Measurements from ENCODE around the gene CLIP4. TPM values are rescaled to one million over a fixed set of nuclear protein-coding genes. Genes with fewer than 3 reads are reported as not detected.

Gene CLIP4
- polyA plus RNA-seq, 4 donors = 13.0 to 22.4 (median 18.2) TPM

DNA sequence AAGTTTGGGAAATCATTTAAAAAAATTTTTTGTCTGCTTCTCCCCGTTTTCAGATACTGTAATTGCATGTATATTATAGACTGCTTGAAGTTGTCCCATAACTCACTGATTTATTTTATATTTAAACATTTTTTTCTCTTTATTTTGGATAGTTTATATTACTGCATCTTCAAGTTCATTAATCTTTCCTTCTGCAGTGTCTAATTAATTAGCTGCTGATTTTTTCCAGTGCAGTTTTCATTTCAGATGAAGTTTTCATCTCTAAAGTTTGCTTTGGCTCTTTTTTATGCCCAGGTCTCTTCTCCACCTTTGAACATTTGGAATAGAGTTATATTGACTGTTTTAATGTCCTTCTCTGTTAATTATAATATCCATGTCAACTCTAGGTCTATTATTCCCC lies 9.3 kb downstream of the CLIP4 start:
- no peak for DNase-seq (ENCODE audit: low read depth in 4 of 4, low spot score in 3 of 4)

- DNase-seq (ENCODE audit: low read depth in 4 of 4, low spot score in 3 of 4) = no peak
These were observed 14.5 kb downstream of the CLIP4 start for GRCh38 chr2:29129586-29130281.

DNA sequence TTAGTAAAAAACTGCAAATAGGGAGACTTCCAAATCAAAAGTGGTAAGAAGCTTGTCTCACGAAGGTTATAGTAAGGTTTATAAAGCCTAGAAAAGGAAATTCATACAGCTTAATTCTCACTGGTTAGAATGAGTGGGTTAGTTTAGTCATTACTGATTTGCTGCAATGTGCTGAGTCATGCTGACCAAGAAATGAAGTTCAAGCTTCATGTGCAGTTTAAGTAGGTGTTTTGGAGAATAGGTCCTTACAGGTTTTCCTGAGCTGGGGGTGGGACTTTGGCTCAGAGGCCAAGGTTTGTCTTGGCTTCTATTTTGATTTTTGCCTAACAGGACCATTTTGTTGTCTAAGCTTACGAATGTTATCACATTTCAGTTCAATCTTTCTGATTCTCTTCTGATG lies 15.1 kb downstream of the CLIP4 start:
- DNase-seq (ENCODE audit: low read depth in 4 of 4, low spot score in 3 of 4) = no peak

GRCh38 chr2:29134933-29135332 lies 19.7 kb downstream of the CLIP4 start:
- no peak for DNase-seq (ENCODE audit: low read depth in 4 of 4, low spot score in 3 of 4)

- DNase-seq (ENCODE audit: low read depth in 4 of 4, low spot score in 3 of 4) = no peak
These were observed 23.9 kb downstream of the CLIP4 start for GRCh38 chr2:29139152-29139551.

DNA sequence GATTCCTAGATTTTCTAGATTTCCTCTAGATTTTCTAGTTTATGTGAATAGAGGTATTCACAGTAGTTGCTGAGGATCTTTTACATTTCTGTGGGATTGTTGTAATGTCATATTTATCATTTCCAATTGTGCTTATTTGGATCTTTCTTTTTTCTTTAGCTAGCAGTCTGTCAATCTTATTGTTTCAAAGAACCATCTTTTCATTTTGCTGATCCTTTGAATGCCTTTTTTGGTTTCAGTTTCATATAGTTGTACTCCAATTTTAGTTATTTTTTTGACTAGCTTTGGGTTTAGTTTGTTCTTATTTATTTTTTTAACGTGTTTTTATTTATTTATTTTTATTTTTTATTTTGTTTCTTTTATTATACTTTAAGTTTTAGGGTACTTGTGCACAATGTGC lies 24.5 kb downstream of the CLIP4 start:
- DNase-seq (ENCODE audit: low read depth in 4 of 4, low spot score in 3 of 4) = no peak

DNA sequence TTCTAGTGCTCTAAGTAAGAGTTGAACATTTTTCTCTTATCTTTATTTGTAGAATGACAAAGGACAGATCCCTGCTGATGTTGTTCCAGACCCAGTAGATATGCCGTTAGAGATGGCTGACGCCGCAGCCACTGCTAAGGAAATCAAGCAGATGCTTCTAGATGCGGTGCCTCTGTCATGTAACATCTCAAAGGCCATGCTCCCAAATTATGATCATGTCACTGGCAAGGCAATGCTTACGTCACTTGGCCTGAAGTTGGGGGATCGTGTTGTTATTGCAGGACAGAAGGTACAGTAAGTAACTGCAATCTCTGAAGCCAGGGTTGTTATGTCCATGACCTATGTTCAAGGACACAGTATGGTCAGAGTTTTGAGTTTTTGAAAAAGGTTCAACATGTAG lies 28.4 kb downstream of the CLIP4 start:
- DNase-seq (ENCODE audit: low read depth in 4 of 4, low spot score in 3 of 4) = no peak

- DNase-seq (ENCODE audit: low read depth in 4 of 4, low spot score in 3 of 4) = no peak
These were observed 31.0 kb downstream of the CLIP4 start for GRCh38 chr2:29146197-29146596.

DNA sequence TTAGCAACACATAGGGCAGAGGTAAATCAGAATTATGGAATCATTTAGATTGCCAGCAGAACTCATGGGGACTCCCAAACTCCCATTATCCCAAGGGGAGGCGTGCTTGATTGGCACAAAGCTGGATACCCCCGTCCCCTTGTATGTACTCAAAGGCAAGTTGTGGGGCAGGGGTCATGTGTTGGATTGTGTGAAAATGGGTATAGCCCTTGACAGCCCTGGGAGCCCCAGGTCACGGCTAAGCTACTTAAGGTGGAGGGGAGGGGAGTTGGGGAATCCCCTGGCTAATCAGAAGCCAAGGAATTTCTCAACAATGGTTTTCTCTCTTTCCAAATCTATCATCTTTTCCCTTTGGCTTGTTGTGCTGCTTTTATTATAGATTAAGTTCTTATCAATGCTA lies 32.7 kb downstream of the CLIP4 start:
- no peak for DNase-seq (ENCODE audit: low read depth in 4 of 4, low spot score in 3 of 4)

- no peak for DNase-seq (ENCODE audit: low read depth in 4 of 4, low spot score in 3 of 4)
These were observed 39.4 kb downstream of the CLIP4 start for GRCh38 chr2:29154610-29155009.

DNA sequence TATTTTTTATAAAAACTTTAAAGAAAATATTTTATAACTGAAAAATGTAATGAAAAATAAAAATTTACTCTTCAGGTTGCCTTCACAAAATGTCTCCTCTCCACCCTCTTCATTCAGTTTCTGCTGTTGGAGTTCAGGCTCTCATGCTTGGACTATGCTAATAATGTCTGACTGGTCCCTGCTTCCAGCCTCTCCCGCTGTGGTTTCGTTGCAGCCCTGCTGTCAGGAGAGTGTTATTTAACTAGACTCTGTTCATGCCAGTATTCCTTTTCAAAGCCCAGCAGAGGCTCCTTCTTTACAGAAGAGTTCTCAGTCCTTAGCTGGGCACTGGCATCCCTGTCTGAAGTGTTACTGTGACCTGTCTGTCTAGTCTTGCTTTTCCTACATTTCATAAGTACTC lies 40.4 kb downstream of the CLIP4 start:
- DNase-seq (ENCODE audit: low read depth in 4 of 4, low spot score in 3 of 4) = no peak

GRCh38 chr2:29157131-29157530 lies 41.9 kb downstream of the CLIP4 start:
- no peak for DNase-seq (ENCODE audit: low read depth in 4 of 4, low spot score in 3 of 4)

GRCh38 chr2:29159125-29159524 lies 43.9 kb downstream of the CLIP4 start:
- no peak for DNase-seq (ENCODE audit: low read depth in 4 of 4, low spot score in 3 of 4)

DNA sequence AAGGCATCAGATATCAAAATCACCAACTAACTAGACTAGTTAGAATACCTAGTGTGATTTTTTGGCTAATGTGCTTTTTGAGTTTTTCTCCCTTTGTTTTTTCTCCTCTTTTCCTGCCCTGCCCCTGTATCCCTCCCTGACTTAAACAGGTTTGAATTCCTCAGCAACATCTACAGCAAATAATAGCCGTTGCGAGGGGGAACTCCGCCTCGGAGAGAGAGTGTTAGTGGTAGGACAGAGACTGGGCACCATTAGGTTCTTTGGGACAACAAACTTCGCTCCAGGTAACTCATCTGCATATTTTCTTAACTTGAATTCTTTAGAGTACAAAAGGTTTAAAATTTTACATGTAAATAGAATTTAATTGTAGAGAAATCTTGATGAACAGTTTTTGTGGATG lies 45.0 kb downstream of the CLIP4 start:
- no peak for DNase-seq (ENCODE audit: low read depth in 4 of 4, low spot score in 3 of 4)

DNA sequence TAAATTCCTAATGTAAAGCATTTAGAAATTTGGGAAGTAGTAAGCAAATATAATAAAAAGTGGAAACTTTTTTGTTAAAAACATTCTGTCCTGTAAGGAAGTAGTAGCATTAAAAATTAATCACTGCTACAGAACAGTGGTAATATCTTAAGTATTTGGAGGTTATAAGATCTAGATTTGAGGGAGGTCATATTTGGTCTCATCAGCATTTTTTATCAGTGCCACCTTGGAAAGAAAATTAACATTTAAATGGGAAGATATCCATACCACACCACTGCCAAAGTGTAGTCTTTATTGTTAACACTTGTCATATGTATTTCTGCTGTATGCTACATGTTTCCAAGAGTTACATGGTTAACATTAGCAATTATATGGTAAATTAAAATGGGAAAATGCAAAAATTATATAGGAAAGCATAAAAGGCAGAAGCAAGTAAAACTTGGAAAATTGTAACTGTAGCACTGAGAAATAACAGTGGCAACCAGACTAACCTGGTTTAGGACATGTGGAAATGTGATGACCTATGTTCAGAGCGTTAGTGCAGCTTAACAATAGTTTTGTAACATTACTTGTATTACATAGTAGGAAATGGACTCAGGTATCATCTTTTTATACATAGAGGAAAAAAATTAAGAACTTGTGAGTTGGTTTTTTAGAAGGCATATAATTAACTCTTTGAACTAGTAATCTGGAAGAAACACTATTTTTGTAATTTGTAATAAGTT lies 47.2 kb downstream of the CLIP4 start:
- DNase-seq (ENCODE audit: low read depth in 4 of 4, low spot score in 3 of 4) = no peak

DNA sequence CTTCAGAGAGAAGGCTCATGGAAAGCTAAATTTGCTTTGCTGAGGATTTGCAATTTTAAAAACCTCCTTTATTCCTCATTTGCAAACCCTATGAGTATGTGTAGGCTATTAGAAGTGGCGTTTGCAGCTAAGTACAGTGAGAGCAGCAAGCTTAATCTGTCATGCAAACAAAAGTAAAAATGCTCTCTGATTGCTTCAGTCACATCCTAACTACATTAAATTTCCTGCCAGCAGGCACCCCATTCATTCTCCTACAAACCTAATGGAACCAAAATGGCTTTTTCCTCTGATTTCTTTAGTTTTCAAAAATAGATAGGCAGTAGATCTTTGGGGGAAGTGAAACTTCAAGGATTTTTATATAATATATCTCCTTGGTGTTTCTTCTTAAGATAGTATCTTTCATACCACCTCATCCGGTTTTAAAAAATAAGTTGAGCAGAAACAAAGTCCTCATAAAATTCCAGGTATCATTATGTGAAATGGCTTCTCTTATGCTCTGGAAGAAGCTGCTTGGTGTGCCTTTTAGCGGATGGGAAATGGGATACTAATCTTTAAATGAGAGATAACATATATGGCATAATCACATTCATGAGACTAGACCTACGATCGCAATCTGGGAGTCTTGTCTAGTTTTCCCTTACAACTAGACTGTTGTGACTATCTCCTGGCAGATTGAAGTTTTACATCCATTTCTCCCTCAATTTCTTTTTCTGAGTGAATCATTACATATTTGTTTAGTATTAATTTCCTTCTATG lies 49.1 kb downstream of the CLIP4 start:
- no peak for DNase-seq (ENCODE audit: low read depth in 4 of 4, low spot score in 3 of 4)

DNA sequence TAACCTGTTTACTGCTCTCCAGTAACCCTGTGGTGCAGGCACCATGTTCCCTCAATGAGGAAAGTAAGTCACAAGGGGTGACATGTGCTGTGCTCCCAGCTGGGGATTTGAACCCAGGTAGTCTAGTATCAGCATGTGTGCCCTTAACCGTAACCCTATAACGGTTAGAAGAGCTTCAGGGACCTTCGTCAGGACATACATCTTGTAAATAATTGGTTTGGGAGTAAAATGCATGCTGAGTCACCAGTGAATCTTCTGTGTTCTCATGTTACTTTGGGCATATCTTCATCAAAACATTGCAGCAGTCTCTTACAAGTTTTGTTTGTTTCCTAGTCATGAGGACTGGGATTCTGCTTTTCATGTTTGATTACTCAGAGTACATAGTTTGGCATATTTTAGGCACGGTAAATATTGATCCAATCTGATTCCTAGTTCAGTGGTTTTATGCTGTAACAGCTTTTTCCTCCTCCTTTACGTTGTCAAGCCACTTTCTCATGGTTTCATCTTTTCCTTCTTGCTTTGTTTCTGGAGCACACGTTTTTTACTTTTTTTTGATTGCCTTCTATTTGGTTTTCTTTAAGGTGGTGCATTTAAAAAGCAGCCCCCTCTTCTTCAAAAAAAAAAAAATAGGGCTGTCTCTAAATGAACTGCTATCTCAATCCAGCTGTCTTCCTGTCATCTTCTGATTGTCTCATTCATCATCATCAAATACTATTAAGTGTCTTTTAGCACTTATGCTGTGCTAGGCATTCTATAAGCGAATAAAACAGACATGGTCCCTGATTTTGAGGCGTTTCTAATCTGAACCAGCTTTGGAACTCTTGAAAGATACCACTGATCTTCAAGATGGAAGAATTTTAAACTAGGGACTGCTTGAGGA lies 50.4 kb downstream of the CLIP4 start:
- DNase-seq (ENCODE audit: low read depth in 4 of 4, low spot score in 3 of 4) = peak in 3 of 4 donors; percentile 3 to 17 (median 5)

GRCh38 chr2:29166242-29167039 lies 51.2 kb downstream of the CLIP4 start:
- DNase-seq (ENCODE audit: low read depth in 4 of 4, low spot score in 3 of 4) = no peak

DNA sequence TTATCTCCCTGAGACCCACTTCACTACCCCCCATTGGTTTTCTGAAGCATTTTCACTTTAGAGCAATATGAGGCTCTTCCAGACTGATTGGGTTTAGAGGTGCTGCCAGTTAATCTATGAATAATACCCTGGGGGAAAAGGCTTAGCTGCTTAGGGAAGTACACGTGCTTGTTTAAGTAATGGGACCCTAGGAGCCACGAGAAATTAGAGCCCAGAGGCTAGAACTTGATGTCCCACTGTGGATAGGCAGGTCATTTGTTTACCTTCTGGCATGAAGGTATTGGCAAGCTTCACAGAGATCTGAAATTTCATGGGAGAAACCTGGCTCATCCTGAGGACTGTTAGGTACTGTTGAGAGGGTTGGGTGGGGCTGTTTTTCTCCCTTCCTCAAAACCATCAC lies 59.7 kb downstream of the CLIP4 start:
- DNase-seq (ENCODE audit: low read depth in 4 of 4, low spot score in 3 of 4) = no peak

- no peak for DNase-seq (ENCODE audit: low read depth in 4 of 4, low spot score in 3 of 4)
These were observed 60.1 kb downstream of the CLIP4 start for GRCh38 chr2:29175338-29175737.
